WTC11 (cell line): ENCODE data around the gene PLCXD1.
"Not testable (repeated sequence)": the region's sequence is repeated elsewhere in the genome, so short reads cannot be mapped to it uniquely, and the experiment has no call there.

Source experiments
- CBFB ChIP-seq: sonication (generic); formaldehyde crosslinking; IDR thresholded peaks from 2 replicates; pipeline ENCODE4 v1.8.1; 2022; ENCODE audit warnings: mild to moderate bottlenecking, low read depth, missing genetic modification reagents
- CREM ChIP-seq: sonication (generic); formaldehyde crosslinking; IDR thresholded peaks from 2 replicates; pipeline ENCODE4 v1.8.1; 2022; ENCODE audit warnings: mild to moderate bottlenecking, missing genetic modification reagents, moderate library complexity
- ESRRA ChIP-seq: sonication (generic); formaldehyde crosslinking; IDR thresholded peaks from 2 replicates; pipeline ENCODE4 v1.8.1; 2022; ENCODE audit warnings: mild to moderate bottlenecking, missing genetic modification reagents, borderline replicate concordance
- FOXJ3 ChIP-seq: sonication (generic); formaldehyde crosslinking; IDR thresholded peaks from 2 replicates; pipeline ENCODE4 v1.9.0; 2021; ENCODE audit warnings: missing genetic modification reagents, mild to moderate bottlenecking, borderline replicate concordance
- NR2C2 ChIP-seq: sonication (generic); formaldehyde crosslinking; IDR thresholded peaks from 2 replicates; pipeline ENCODE4 v1.8.0; 2022; ENCODE audit warnings: mild to moderate bottlenecking, missing genetic modification reagents
- RELA ChIP-seq: sonication (generic); formaldehyde crosslinking; IDR thresholded peaks from 2 replicates; pipeline ENCODE4 v1.8.1; 2022; ENCODE audit warnings: missing genetic modification reagents, mild to moderate bottlenecking, borderline replicate concordance
- SP1 ChIP-seq: sonication (generic); formaldehyde crosslinking; conservative IDR thresholded peaks from 2 replicates; pipeline ENCODE4 v1.8.1; 2022; ENCODE audit warnings: missing genetic modification reagents
- TEAD4 ChIP-seq: sonication (generic); formaldehyde crosslinking; IDR thresholded peaks from 2 replicates; pipeline ENCODE4 v1.8.0; 2022; ENCODE audit warnings: mild to moderate bottlenecking, missing genetic modification reagents
- ZNF232 ChIP-seq: sonication (generic); formaldehyde crosslinking; IDR thresholded peaks from 2 replicates; pipeline ENCODE4 v1.8.0; 2022; ENCODE audit warnings: mild to moderate bottlenecking, missing genetic modification reagents
- TF ChIP-seq, protein P1 (sequence below): fragments of 200-600 bp; IDR thresholded peaks from 2 replicates; pipeline ENCODE4 v1.8.0; 2022; ENCODE audit warnings: antibody characterized with exemption
- TF ChIP-seq, protein P2 (sequence below): sonication (generic); formaldehyde crosslinking; IDR thresholded peaks from 2 replicates; pipeline ENCODE4 v1.8.1; 2023; ENCODE audit warnings: mild to moderate bottlenecking, missing genetic modification reagents, moderate library complexity
- TF ChIP-seq, protein P3 (sequence below): sonication (generic); formaldehyde crosslinking; conservative IDR thresholded peaks from 2 replicates; pipeline ENCODE4 v1.8.1; 2022; ENCODE audit warnings: mild to moderate bottlenecking, missing genetic modification reagents
- TF ChIP-seq, protein P4 (sequence below): sonication (generic); formaldehyde crosslinking; IDR thresholded peaks from 2 replicates; pipeline ENCODE4 v1.8.0; 2022; ENCODE audit warnings: missing genetic modification reagents
- TF ChIP-seq, protein P5 (sequence below): sonication (generic); formaldehyde crosslinking; IDR thresholded peaks from 2 replicates; pipeline ENCODE4 v1.8.0; 2022; ENCODE audit warnings: mild to moderate bottlenecking, missing genetic modification reagents

DNA sequence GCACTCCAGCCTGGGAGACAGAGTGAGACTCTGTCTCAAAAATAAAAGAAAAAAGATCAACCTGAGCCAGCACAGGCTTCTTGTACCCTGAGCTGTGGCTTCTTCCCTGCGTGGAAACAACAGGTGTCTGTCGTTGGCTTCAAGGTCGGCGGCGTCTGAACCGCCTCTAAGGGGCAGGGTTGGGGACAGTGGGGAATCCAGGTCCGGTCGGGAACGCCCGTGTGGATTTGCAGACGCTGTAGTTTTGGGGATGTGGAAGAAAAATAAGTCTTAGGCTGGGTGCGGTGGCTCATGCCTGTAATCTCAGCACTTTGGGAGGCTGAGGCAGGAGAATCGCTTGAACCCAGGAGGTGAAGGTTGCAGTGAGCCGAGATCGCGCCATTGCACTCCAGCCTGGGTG lies 17.2 kb upstream of the PLCXD1 start:
- not testable (repeated sequence) for TF ChIP-seq FOXJ3; NR2C2 (CRISPR knock-in tag); SP1 (CRISPR knock-in tag); TEAD4; ZNF232 (CRISPR knock-in tag); CREM (CRISPR knock-in tag); CBFB (CRISPR knock-in tag); RELA (CRISPR knock-in tag); ESRRA (CRISPR knock-in tag)
- TF ChIP-seq, protein P1, sequence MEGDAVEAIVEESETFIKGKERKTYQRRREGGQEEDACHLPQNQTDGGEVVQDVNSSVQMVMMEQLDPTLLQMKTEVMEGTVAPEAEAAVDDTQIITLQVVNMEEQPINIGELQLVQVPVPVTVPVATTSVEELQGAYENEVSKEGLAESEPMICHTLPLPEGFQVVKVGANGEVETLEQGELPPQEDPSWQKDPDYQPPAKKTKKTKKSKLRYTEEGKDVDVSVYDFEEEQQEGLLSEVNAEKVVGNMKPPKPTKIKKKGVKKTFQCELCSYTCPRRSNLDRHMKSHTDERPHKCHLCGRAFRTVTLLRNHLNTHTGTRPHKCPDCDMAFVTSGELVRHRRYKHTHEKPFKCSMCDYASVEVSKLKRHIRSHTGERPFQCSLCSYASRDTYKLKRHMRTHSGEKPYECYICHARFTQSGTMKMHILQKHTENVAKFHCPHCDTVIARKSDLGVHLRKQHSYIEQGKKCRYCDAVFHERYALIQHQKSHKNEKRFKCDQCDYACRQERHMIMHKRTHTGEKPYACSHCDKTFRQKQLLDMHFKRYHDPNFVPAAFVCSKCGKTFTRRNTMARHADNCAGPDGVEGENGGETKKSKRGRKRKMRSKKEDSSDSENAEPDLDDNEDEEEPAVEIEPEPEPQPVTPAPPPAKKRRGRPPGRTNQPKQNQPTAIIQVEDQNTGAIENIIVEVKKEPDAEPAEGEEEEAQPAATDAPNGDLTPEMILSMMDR: not testable (repeated sequence)
- TF ChIP-seq, protein P2, sequence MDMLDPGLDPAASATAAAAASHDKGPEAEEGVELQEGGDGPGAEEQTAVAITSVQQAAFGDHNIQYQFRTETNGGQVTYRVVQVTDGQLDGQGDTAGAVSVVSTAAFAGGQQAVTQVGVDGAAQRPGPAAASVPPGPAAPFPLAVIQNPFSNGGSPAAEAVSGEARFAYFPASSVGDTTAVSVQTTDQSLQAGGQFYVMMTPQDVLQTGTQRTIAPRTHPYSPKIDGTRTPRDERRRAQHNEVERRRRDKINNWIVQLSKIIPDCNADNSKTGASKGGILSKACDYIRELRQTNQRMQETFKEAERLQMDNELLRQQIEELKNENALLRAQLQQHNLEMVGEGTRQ (CRISPR knock-in tag): not testable (repeated sequence)
- TF ChIP-seq, protein P3, sequence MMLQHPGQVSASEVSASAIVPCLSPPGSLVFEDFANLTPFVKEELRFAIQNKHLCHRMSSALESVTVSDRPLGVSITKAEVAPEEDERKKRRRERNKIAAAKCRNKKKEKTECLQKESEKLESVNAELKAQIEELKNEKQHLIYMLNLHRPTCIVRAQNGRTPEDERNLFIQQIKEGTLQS (CRISPR knock-in tag): not testable (repeated sequence)
- TF ChIP-seq, protein P4, sequence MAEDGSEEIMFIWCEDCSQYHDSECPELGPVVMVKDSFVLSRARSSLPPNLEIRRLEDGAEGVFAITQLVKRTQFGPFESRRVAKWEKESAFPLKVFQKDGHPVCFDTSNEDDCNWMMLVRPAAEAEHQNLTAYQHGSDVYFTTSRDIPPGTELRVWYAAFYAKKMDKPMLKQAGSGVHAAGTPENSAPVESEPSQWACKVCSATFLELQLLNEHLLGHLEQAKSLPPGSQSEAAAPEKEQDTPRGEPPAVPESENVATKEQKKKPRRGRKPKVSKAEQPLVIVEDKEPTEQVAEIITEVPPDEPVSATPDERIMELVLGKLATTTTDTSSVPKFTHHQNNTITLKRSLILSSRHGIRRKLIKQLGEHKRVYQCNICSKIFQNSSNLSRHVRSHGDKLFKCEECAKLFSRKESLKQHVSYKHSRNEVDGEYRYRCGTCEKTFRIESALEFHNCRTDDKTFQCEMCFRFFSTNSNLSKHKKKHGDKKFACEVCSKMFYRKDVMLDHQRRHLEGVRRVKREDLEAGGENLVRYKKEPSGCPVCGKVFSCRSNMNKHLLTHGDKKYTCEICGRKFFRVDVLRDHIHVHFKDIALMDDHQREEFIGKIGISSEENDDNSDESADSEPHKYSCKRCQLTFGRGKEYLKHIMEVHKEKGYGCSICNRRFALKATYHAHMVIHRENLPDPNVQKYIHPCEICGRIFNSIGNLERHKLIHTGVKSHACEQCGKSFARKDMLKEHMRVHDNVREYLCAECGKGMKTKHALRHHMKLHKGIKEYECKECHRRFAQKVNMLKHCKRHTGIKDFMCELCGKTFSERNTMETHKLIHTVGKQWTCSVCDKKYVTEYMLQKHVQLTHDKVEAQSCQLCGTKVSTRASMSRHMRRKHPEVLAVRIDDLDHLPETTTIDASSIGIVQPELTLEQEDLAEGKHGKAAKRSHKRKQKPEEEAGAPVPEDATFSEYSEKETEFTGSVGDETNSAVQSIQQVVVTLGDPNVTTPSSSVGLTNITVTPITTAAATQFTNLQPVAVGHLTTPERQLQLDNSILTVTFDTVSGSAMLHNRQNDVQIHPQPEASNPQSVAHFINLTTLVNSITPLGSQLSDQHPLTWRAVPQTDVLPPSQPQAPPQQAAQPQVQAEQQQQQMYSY (CRISPR knock-in tag): not testable (repeated sequence)
- TF ChIP-seq, protein P5, sequence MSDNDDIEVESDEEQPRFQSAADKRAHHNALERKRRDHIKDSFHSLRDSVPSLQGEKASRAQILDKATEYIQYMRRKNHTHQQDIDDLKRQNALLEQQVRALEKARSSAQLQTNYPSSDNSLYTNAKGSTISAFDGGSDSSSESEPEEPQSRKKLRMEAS (CRISPR knock-in tag): not testable (repeated sequence)
